SU-DHL-6 (cell line): ENCODE results near the gene SURF2.

Source experiments
- CTCF ChIP-seq: fragments of 200-600 bp; sonication (generic); IDR thresholded peaks from one replicate; pipeline ENCODE4 v1.5.1; 2017; ENCODE audit warnings: antibody characterized with exemption, mild to moderate bottlenecking, low read length, moderate library complexity; ENCODE audit not compliant: insufficient read depth, poor library complexity, severe bottlenecking
- EZH2phosphoT487 ChIP-seq: fragments of 200-600 bp; sonication (generic), shearing (Covaris generic); conservative IDR thresholded peaks from 2 replicates; pipeline ENCODE4 v1.6.1; 2018; ENCODE audit warnings: mild to moderate bottlenecking, antibody characterized with exemption, low read length, moderate library complexity, mixed read lengths

- TF ChIP-seq EZH2phosphoT487: no peak
- peak; percentile 55 for TF ChIP-seq CTCF
Observed at GRCh38 chr9:133403766-133404453, 47.6 kb downstream of the SURF2 start.
